A673 (cell line): ENCODE data around the gene B3GLCT. TPM values are rescaled to one million over a fixed set of nuclear protein-coding genes. Genes with fewer than 3 reads are reported as not detected.

Experiments used
- BruUV-seq: library from RNA; stranded (reverse); fragments of 400-500 nt; replicated peaks from 2 replicates; lab custom pipeline; 2021; lab: Mats Ljungman, UMichigan
- CTCF ChIA-PET: fragments of 300-600 bp; sonication (Branson Sonifier 250); formaldehyde crosslinking; loops from one replicate; lab custom pipeline; 2022; ENCODE audit warnings: antibody characterized with exemption; lab: Charles Lee
- POLR2A ChIA-PET: fragments of 300-600 bp; sonication (Branson Sonifier 250); formaldehyde crosslinking; loops from one replicate; lab custom pipeline; 2022; ENCODE audit warnings: antibody characterized with exemption; ENCODE audit not compliant: low non-redundant PET; lab: Charles Lee
- DNase-seq: peaks from one replicate; pipeline ENCODE4 v3.0.0-alpha.2; 2015; ENCODE audit warnings: low spot score
- H3K27ac ChIP-seq: fragments of 200-600 bp; sonication (generic); 2 replicates; pipeline ENCODE4 v1.5.1; 2016; ENCODE audit warnings: mixed run types, low read depth, mild to moderate bottlenecking, mixed read lengths, antibody characterized with exemption, low read length; ENCODE audit not compliant: poor library complexity, severe bottlenecking
- H3K27me3 ChIP-seq: fragments of 200-600 bp; sonication (generic); replicated peaks from 2 replicates; pipeline ENCODE4 v1.6.1; 2017; ENCODE audit warnings: mixed run types, low read depth, mild to moderate bottlenecking, mixed read lengths, antibody characterized with exemption, low read length; ENCODE audit not compliant: insufficient read depth, poor library complexity
- H3K36me3 ChIP-seq: fragments of 200-600 bp; sonication (generic); 2 replicates; pipeline ENCODE4 v1.6.1; 2016; ENCODE audit warnings: mixed run types, mild to moderate bottlenecking, mixed read lengths, antibody characterized with exemption, low read length; ENCODE audit not compliant: insufficient read depth, poor library complexity, severe bottlenecking
- H3K4me1 ChIP-seq: fragments of 200-600 bp; sonication (generic); 2 replicates; pipeline ENCODE4 v1.6.1; 2017; ENCODE audit warnings: mixed run types, mild to moderate bottlenecking, mixed read lengths, antibody characterized with exemption, low read length; ENCODE audit not compliant: insufficient read depth, poor library complexity, severe bottlenecking
- H3K4me3 ChIP-seq: fragments of 200-600 bp; sonication (generic); 2 replicates; pipeline ENCODE4 v1.5.1; 2016; ENCODE audit warnings: low read depth, mixed run types, mild to moderate bottlenecking, mixed read lengths, low read length; ENCODE audit not compliant: poor library complexity, severe bottlenecking
- H3K9me3 ChIP-seq: fragments of 200-600 bp; sonication (generic); 2 replicates; pipeline ENCODE4 v1.6.1; 2016; ENCODE audit warnings: mixed run types, low read depth, mild to moderate bottlenecking, mixed read lengths, antibody characterized with exemption, low read length; ENCODE audit not compliant: poor library complexity, severe bottlenecking
- CTCF ChIP-seq: fragments of 300-800, 200-600 bp; sonication (generic); conservative IDR thresholded peaks from 2 replicates; pipeline ENCODE4 v1.5.1; 2017; ENCODE audit warnings: low read depth, mild to moderate bottlenecking, antibody characterized with exemption, low read length, moderate library complexity, mixed read lengths
- EZH2 ChIP-seq: fragments of 200-600 bp; sonication (generic); IDR thresholded peaks from 2 replicates; pipeline ENCODE4 v1.6.1; 2017; ENCODE audit warnings: borderline replicate concordance, low read depth, mild to moderate bottlenecking, mixed read lengths, antibody characterized with exemption, low read length; ENCODE audit not compliant: poor library complexity, severe bottlenecking
- intact Hi-C: fragments of 100-400 bp; cut with micrococcal nuclease; formaldehyde crosslinking; loops from one replicate; pipeline ENCODE4 v1.10.0; 2022; ENCODE audit not compliant: unreplicated experiment
- total RNA-seq: library from RNA; stranded (reverse); gene quantifications from 2 replicates; pipeline ENCODE4 v1.2.3, GENCODE V29; 2021

B3GLCT gene
- total RNA-seq, 1 experiment from 2014 or later = 8.5 TPM

GRCh38 chr13:31154939-31155338 lies 44.8 kb upstream of the B3GLCT start:
- Histone ChIP-seq H3K4me3 (no peak overlapping the region), H3K27me3 (no peaks in the 10 kb centered on the region), H3K27ac (no peak overlapping the region), H3K36me3 (peaks cover 77% of the 10 kb centered on the region), H3K9me3 (no peaks in the 10 kb centered on the region), H3K4me1 (peaks cover 2% of the 10 kb centered on the region)
- intact Hi-C loops = no loop called here
- CTCF ChIA-PET = no interaction called here
- no peak for DNase-seq
- POLR2A ChIA-PET = interaction anchor here (0.6 kb wide), 1 partner anchor 12 kb away, joined by 3 read pairs; no protein-coding TSS in a partner anchor
- TF ChIP-seq EZH2 (no peak), CTCF (no peak)
- BruUV-seq = no TSS peak

GRCh38 chr13:31159306-31159705 lies 40.5 kb upstream of the B3GLCT start:
- intact Hi-C loops = no loop called here
- H3K4me3 ChIP-seq = peak overlapping the region; percentile 90
- H3K27ac ChIP-seq = peak overlapping the region; percentile 56
- CTCF ChIA-PET = no interaction called here
- TF ChIP-seq CTCF (no peak), EZH2 (no peak)
- peaks cover 33% of the 10 kb centered on the region for H3K36me3 ChIP-seq
- no peaks in the 10 kb centered on the region for H3K9me3 ChIP-seq
- POLR2A ChIA-PET = no interaction called here
- BruUV-seq = no TSS peak
- peaks cover 7% of the 10 kb centered on the region for H3K4me1 ChIP-seq
- DNase-seq = no peak
- no peaks in the 10 kb centered on the region for H3K27me3 ChIP-seq

GRCh38 chr13:31160857-31161556 lies 38.8 kb upstream of the B3GLCT start:
- Histone ChIP-seq H3K27ac (peak overlapping the region; percentile 87), H3K9me3 (no peaks in the 10 kb centered on the region), H3K4me1 (peaks cover 7% of the 10 kb centered on the region), H3K27me3 (no peaks in the 10 kb centered on the region), H3K36me3 (peaks cover 16% of the 10 kb centered on the region), H3K4me3 (peak overlapping the region; percentile 90)
- intact Hi-C loops = no loop called here
- ChIA-PET CTCF (no interaction called here), POLR2A (no interaction called here)
- DNase-seq = peak; percentile 68
- BruUV-seq = no TSS peak
- TF ChIP-seq EZH2 (no peak), CTCF (no peak)
